ENCODE data around the gene TLN1. TPM values are rescaled to one million over a fixed set of nuclear protein-coding genes. Genes with fewer than 3 reads are reported as not detected.

Gene TLN1
- total RNA-seq, 4 donors from 2014 or later = 106 to 256 (median 186) TPM

GRCh38 chr9:35650341-35651158 lies 81.4 kb downstream of the TLN1 start, which contains the start of gene SIT1:
TSS of gene SIT1 (minus strand) at chr9:35650931. CDS start at chr9:35650853, 78 bp downstream.
- DNase-seq (no peak), ATAC-seq (no peak)
- Histone ChIP-seq H3K36me3 (no peaks in the 10 kb centered on the region), H3K27me3 (no peaks in the 10 kb centered on the region), H3K9me3 (no peaks in the 10 kb centered on the region), H3K4me3 (no peak within 1 kb of the TSS), H3K27ac (no peak within 1 kb of the TSS), H3K4me1 (peaks cover 11% of the 10 kb centered on the region in 2 donors)
- TF ChIP-seq CTCF (IDR thresholded peaks at IDR 0.05 in 4 of 5, conservative IDR thresholded peaks at IDR 0.05 in 1 of 5) (no peak), POLR2A (IDR thresholded peaks at IDR 0.05) (no peak)
- in situ Hi-C loops (cut with MboI; ENCODE audit: low sequenced_read_pairs in 4 of 4) (loop anchor here in 1 of 4 donors (25.0 kb wide), 1 partner anchor 88 kb away; a partner anchor contains a TSS), intact Hi-C loops (cut with DNase I; ENCODE audit: low total_unique reads) (loop anchor here (10.0 kb wide), 1 partner anchor 656 kb away; no protein-coding TSS in a partner anchor)

- peaks cover 11% of the 10 kb centered on the region in 2 donors for H3K4me1 ChIP-seq
- in situ Hi-C loops (cut with MboI; ENCODE audit: low sequenced_read_pairs in 4 of 4) (loop anchor here in 2 of 4 donors (10.0 to 25.0 kb wide), 2 partner anchors 45 to 87 kb away; a partner anchor contains a TSS), intact Hi-C loops (cut with DNase I; ENCODE audit: low total_unique reads) (loop anchor here (5.0 to 10.0 kb wide), 2 partner anchors 167 to 655 kb away; no protein-coding TSS in a partner anchor)
- DNase-seq (no peak), ATAC-seq (no peak)
- no peaks in the 10 kb centered on the region for H3K9me3 ChIP-seq
- TF ChIP-seq CTCF (IDR thresholded peaks at IDR 0.05 in 4 of 5, conservative IDR thresholded peaks at IDR 0.05 in 1 of 5) = no peak
- TF ChIP-seq POLR2A (IDR thresholded peaks at IDR 0.05) = no peak
- no peak overlapping the region for H3K27ac ChIP-seq
- H3K27me3 ChIP-seq = no peaks in the 10 kb centered on the region
- no peak overlapping the region for H3K4me3 ChIP-seq
- no peaks in the 10 kb centered on the region for H3K36me3 ChIP-seq
Measured at GRCh38 chr9:35649431-35650340, 82.3 kb downstream of the TLN1 start.

Small RNA genes within 50 kb of the gene (microRNA-seq; reads per million reads assigned to microRNA genes)
- gene MIR6852 (ENCODE audit: borderline replicate concordance in 2 of 2) (0 reads per million in 2 donors), gene MIR6853 (ENCODE audit: borderline replicate concordance in 2 of 2) (0 reads per million in 2 donors)

Other genes with a start within 250 kb of the TLN1 start
- gene RUSC2, start 242.1 kb downstream of the TLN1 start, total RNA-seq = 100 to 1,000 TPM in 1 of 4 donors, 10 to 100 TPM in 3; 20.8 to 166 (median 45.7) TPM
- gene TESK1, start 126.9 kb downstream of the TLN1 start, total RNA-seq = 100 to 1,000 TPM in 1 of 4 donors, 10 to 100 TPM in 3; 48.1 to 108 (median 65.4) TPM
- 10 to 100 TPM in 1 of 4 donors, under 1 TPM in 3; 0.40 to 18.3 (median 0.68) TPM for gene CD72, start 113.8 kb downstream of the TLN1 start, total RNA-seq
- not detected for gene SIT1, start 81.3 kb downstream of the TLN1 start, total RNA-seq
- gene RMRP, start 74.2 kb downstream of the TLN1 start, total RNA-seq = 100 to 1,000 TPM; 115 to 715 (median 367) TPM
- 10 to 100 TPM; 21.9 to 45.3 (median 31.5) TPM for gene CCDC107, start 73.9 kb downstream of the TLN1 start, total RNA-seq
- under 1 TPM in 2 of 4 donors, not detected in 2; 0.07 to 0.10 TPM for gene ARHGEF39, start 67.0 kb downstream of the TLN1 start, total RNA-seq
- not detected for gene CA9, start 58.3 kb downstream of the TLN1 start, total RNA-seq
- gene TPM2, start 42.3 kb downstream of the TLN1 start, total RNA-seq = 1,000 to 10,000 TPM; 6,121 to 7,913 (median 7,020) TPM
- gene CREB3, start 471 bp upstream of the TLN1 start, total RNA-seq = 10 to 100 TPM; 17.8 to 39.6 (median 26.2) TPM
- 10 to 100 TPM; 47.3 to 63.2 (median 51.4) TPM for gene GBA2, start 17.0 kb upstream of the TLN1 start, total RNA-seq
- 10 to 100 TPM; 22.0 to 41.1 (median 36.3) TPM for gene RGP1, start 17.1 kb upstream of the TLN1 start, total RNA-seq
- gene MSMP, start 22.1 kb upstream of the TLN1 start, total RNA-seq = not detected
- gene NPR2, start 59.4 kb upstream of the TLN1 start, total RNA-seq = 10 to 100 TPM; 12.3 to 19.2 (median 16.3) TPM
- gene SPAG8, start 80.1 kb upstream of the TLN1 start, total RNA-seq = under 1 TPM in 2 of 4 donors, not detected in 2; 0.53 to 0.61 TPM
- gene HINT2, start 82.8 kb upstream of the TLN1 start, total RNA-seq = 10 to 100 TPM in 3 of 4 donors, 1 to 10 TPM in 1; 4.5 to 26.7 (median 22.0) TPM
- gene FAM221B, start 96.5 kb upstream of the TLN1 start, total RNA-seq = not detected
- 1 to 10 TPM; 1.9 to 6.4 (median 6.1) TPM for gene TMEM8B, start 97.0 kb upstream of the TLN1 start, total RNA-seq
- not detected for gene OR13J1, start 138.2 kb upstream of the TLN1 start, total RNA-seq
- gene HRCT1, start 174.0 kb upstream of the TLN1 start, total RNA-seq = 1 to 10 TPM in 3 of 4 donors, not detected in 1; 3.2 to 5.1 (median 3.3) TPM
- gene SPAAR, start 177.3 kb upstream of the TLN1 start, total RNA-seq = 1 to 10 TPM; 1.3 to 4.4 (median 2.5) TPM
- gene OR2S2, start 226.0 kb upstream of the TLN1 start, total RNA-seq = not detected

Data from gastrocnemius medialis (tissue), 4 donors.